H9 (cell line): ENCODE data around the gene ADAT3. TPM values are rescaled to one million over a fixed set of nuclear protein-coding genes. Genes with fewer than 3 reads are reported as not detected.

Experiments
- DNase-seq: peaks from one replicate; pipeline ENCODE4 v3.0.0-alpha.2; 2017
- H2AFZ ChIP-seq: one replicate; pipeline ENCODE4 v1.6.1; 2013; ENCODE audit warnings: mild to moderate bottlenecking, low read length, control low read depth, moderate library complexity
- H2AK5ac ChIP-seq: 2 replicates; pipeline ENCODE4 v1.6.1; 2013; ENCODE audit warnings: low read length, control low read depth, mixed read lengths; ENCODE audit not compliant: insufficient read length
- H2BK120ac ChIP-seq: one replicate; pipeline ENCODE4 v1.6.1; 2013; ENCODE audit warnings: low read depth, mild to moderate bottlenecking, low read length, control low read depth, inconsistent platforms; ENCODE audit not compliant: poor library complexity, severe bottlenecking
- H2BK12ac ChIP-seq: 2 replicates; pipeline ENCODE4 v1.6.1; 2013; ENCODE audit warnings: low read length, control low read depth, mixed read lengths, low read depth; ENCODE audit not compliant: insufficient read length
- H2BK15ac ChIP-seq: 2 replicates; pipeline ENCODE4 v1.6.1; 2013; ENCODE audit warnings: low read depth, low read length, control low read depth
- H2BK20ac ChIP-seq: one replicate; pipeline ENCODE4 v1.6.1; 2013; ENCODE audit warnings: low read depth, mild to moderate bottlenecking, low read length, control low read depth, inconsistent platforms; ENCODE audit not compliant: poor library complexity, severe bottlenecking
- H2BK5ac ChIP-seq: 2 replicates; pipeline ENCODE4 v1.6.1; 2013; ENCODE audit warnings: low read length, control low read depth, mixed read lengths; ENCODE audit not compliant: insufficient read length
- H3K14ac ChIP-seq: 2 replicates; pipeline ENCODE4 v1.6.1; 2013; ENCODE audit warnings: low read length, control low read depth; ENCODE audit not compliant: insufficient read depth
- H3K18ac ChIP-seq: 2 replicates; pipeline ENCODE4 v1.6.1; 2013; ENCODE audit warnings: low read depth, mild to moderate bottlenecking, mixed read lengths, low read length, control low read depth; ENCODE audit not compliant: insufficient read length
- H3K23ac ChIP-seq: 2 replicates; pipeline ENCODE4 v1.6.1; 2013; ENCODE audit warnings: low read length, control low read depth, mixed read lengths, low read depth; ENCODE audit not compliant: insufficient read length
- H3K23me2 ChIP-seq: 2 replicates; pipeline ENCODE4 v1.6.1; 2013; ENCODE audit warnings: low read depth, mild to moderate bottlenecking, mixed read lengths, low read length, control low read depth; ENCODE audit not compliant: insufficient read length, poor library complexity, severe bottlenecking
- H3K27ac ChIP-seq: 2 replicates; pipeline ENCODE4 v1.5.1; 2013; ENCODE audit warnings: low read length, control low read depth, mixed read lengths, low read depth; ENCODE audit not compliant: insufficient read length
- H3K27me3 ChIP-seq: 2 replicates; pipeline ENCODE4 v1.6.1; 2013; ENCODE audit warnings: low read length, control low read depth, inconsistent platforms; ENCODE audit not compliant: insufficient read depth
- H3K4ac ChIP-seq: 2 replicates; pipeline ENCODE4 v1.6.1; 2013; ENCODE audit warnings: low read depth, mild to moderate bottlenecking, control low read depth, inconsistent platforms, low read length, moderate library complexity
- H3K4me1 ChIP-seq: 2 replicates; pipeline ENCODE4 v1.6.1; 2013; ENCODE audit warnings: low read length, control low read depth, inconsistent platforms; ENCODE audit not compliant: insufficient read depth
- H3K4me2 ChIP-seq: 2 replicates; pipeline ENCODE4 v1.6.1; 2013; ENCODE audit warnings: low read length, control low read depth, mixed read lengths; ENCODE audit not compliant: insufficient read length, insufficient read depth
- H3K56ac ChIP-seq: 2 replicates; pipeline ENCODE4 v1.6.1; 2013; ENCODE audit warnings: low read depth, mild to moderate bottlenecking, mixed read lengths, low read length, control low read depth; ENCODE audit not compliant: insufficient read length
- H3K79me1 ChIP-seq: 2 replicates; pipeline ENCODE4 v1.6.1; 2013; ENCODE audit warnings: low read depth, mild to moderate bottlenecking, moderate library complexity, low read length, control low read depth, inconsistent platforms; ENCODE audit not compliant: insufficient read depth, poor library complexity, severe bottlenecking
- H3K79me2 ChIP-seq: 2 replicates; pipeline ENCODE4 v1.6.1; 2013; ENCODE audit warnings: low read length, control low read depth, inconsistent platforms; ENCODE audit not compliant: insufficient read depth
- H3K9ac ChIP-seq: 2 replicates; pipeline ENCODE4 v1.6.1; 2013; ENCODE audit warnings: low read length, control low read depth, mixed read lengths; ENCODE audit not compliant: insufficient read length; ENCODE audit errors: extremely low read depth
- H3K9me3 ChIP-seq: one replicate; pipeline ENCODE4 v1.6.1; 2013; ENCODE audit warnings: low read depth, low read length, inconsistent platforms; ENCODE audit not compliant: control insufficient read depth
- H3T11ph ChIP-seq: one replicate; pipeline ENCODE4 v1.6.1; 2013; ENCODE audit warnings: mild to moderate bottlenecking, low read length, control low read depth, inconsistent platforms
- H4K20me1 ChIP-seq: one replicate; pipeline ENCODE4 v1.6.1; 2013; ENCODE audit not compliant: control insufficient read depth, insufficient read length, insufficient read depth
- H4K5ac ChIP-seq: 2 replicates; pipeline ENCODE4 v1.6.1; 2013; ENCODE audit warnings: low read depth, mild to moderate bottlenecking, mixed read lengths, low read length, control low read depth; ENCODE audit not compliant: insufficient read length
- H4K8ac ChIP-seq: replicated peaks from 2 replicates; pipeline ENCODE4 v1.6.1; 2013; ENCODE audit warnings: low read length, control low read depth, mixed read lengths, low read depth; ENCODE audit not compliant: insufficient read length
- H4K91ac ChIP-seq: 2 replicates; pipeline ENCODE4 v1.6.1; 2013; ENCODE audit warnings: low read depth, mild to moderate bottlenecking, moderate library complexity, mixed read lengths, low read length, control low read depth; ENCODE audit not compliant: insufficient read length
- H3K27ac Mint-ChIP-seq, 3 experiments: 2 replicates in 2 of 3; 3 replicates in 1 of 3; pipeline ENCODE4 v1.8.0; 2020 to 2021; ENCODE audit warnings: mixed read lengths in 3 of 3, mild to moderate bottlenecking in 1 of 3, moderate library complexity in 1 of 3
- H3K27me3 Mint-ChIP-seq: 2 replicates; pipeline ENCODE4 v1.8.0; 2021; ENCODE audit warnings: low read depth, mild to moderate bottlenecking, moderate library complexity, mixed read lengths
- H3K36me3 Mint-ChIP-seq, 3 experiments: 2 replicates in 2 of 3; 3 replicates in 1 of 3; pipeline ENCODE4 v1.8.0; 2020 to 2021; ENCODE audit warnings: low read depth in 3 of 3, mixed read lengths in 3 of 3; ENCODE audit not compliant: insufficient read depth in 1 of 3
- H3K4me1 Mint-ChIP-seq, 2 experiments: 2 replicates each; pipeline ENCODE4 v1.8.0; 2020; ENCODE audit warnings: mixed read lengths in 2 of 2
- H3K4me3 Mint-ChIP-seq, 2 experiments: 2 replicates in 1 of 2; 3 replicates in 1 of 2; pipeline ENCODE4 v1.8.0; 2020 to 2021; ENCODE audit warnings: mild to moderate bottlenecking in 2 of 2, mixed read lengths in 2 of 2, moderate library complexity in 1 of 2
- H3K9me3 Mint-ChIP-seq, 2 experiments: 2 replicates in 1 of 2; 3 replicates in 1 of 2; pipeline ENCODE4 v1.8.0; 2020; ENCODE audit warnings: mild to moderate bottlenecking in 2 of 2, mixed read lengths in 2 of 2, moderate library complexity in 1 of 2
- WGBS: extraction: QIAGEN DNeasy Blood & Tissue Kit; methylation state at CpG from one replicate; pipeline ENCODE4 v1.1.7; 2013; ENCODE audit warnings: missing lambda C conversion rate, low lambda C conversion rate, mixed read lengths; ENCODE audit not compliant: insufficient read length; ENCODE audit errors: extremely low coverage; 5-methylcytosine and 5-hydroxymethylcytosine counted together
- total RNA-seq: library from RNA; stranded (reverse); gene quantifications from 2 replicates; pipeline ENCODE4 v1.2.1, GENCODE V29; 2021
- TF ChIP-seq, protein P1 (sequence below): fragments of 200-600 bp; sonication (generic); conservative IDR thresholded peaks from 3 replicates; pipeline ENCODE4 v1.8.0; 2021; ENCODE audit warnings: antibody characterized with exemption, mild to moderate bottlenecking

Gene ADAT3
- total RNA-seq, 1 experiment from 2014 or later, result 12.2 TPM

DNA sequence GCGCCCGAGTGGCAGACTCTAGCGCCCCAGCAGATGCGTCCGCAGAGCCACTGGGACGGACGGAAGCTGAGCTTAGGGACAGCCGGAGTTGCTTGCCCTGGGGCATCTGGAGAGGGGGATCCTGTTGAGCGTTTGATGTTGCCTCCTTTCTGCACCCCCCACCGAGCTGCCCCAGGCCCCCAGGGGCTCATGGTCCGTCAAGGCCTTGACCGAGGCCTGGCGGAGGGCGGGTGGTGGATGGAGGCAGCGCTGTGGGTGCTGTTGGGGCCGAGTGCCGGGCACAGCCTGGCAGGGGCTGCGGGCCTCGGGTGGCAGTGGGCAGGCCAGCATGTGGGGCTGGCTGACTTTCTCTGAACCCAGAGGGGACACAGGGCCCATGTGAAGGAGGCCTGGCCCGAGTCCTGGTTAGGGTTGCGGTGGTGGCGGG, 38.5 kb downstream of the ADAT3 start:
- peak overlapping the region; percentile 91 to 96; a peak in 4 of 5 replicates for H3K4me3 Mint-ChIP-seq
- Histone ChIP-seq H3K79me1 (peaks cover 9% of the 10 kb centered on the region), H3K4ac (no peak overlapping the region), H3K9me3 (no peaks in the 10 kb centered on the region), H4K5ac (no peak overlapping the region), H3K4me1 (no peaks in the 10 kb centered on the region; the same call in 1 of the 2 replicates), H4K8ac (no peak overlapping the region), H3K27me3 (no peaks in the 10 kb centered on the region), H2BK20ac (no peak overlapping the region), H3K27ac (no peak overlapping the region), H3K79me2 (peaks cover 42% of the 10 kb centered on the region), H3K23ac (no peak overlapping the region), H3K4me2 (no peak overlapping the region), H2BK120ac (no peak overlapping the region), H3K18ac (no peak overlapping the region), H3K14ac (no peak overlapping the region; the same call in 1 of the 2 replicates), H3T11ph (no peak overlapping the region), H2AK5ac (no peak overlapping the region), H3K9ac (no peak overlapping the region), H3K56ac (no peak overlapping the region), H4K20me1 (no peaks in the 10 kb centered on the region), H4K91ac (no peak overlapping the region), H3K23me2 (peaks cover 9% of the 10 kb centered on the region), H2BK12ac (no peak overlapping the region), H2BK15ac (no peak overlapping the region), H2BK5ac (no peak overlapping the region), H2AFZ (no peak overlapping the region)
- no peak for DNase-seq
- H3K4me1 Mint-ChIP-seq, result peaks cover 20 to 28% of the 10 kb centered on the region in 2 experiments
- peak overlapping the region in 2 of 3 experiments; percentile 52 to 89; a peak in 1 of 7 replicates for H3K27ac Mint-ChIP-seq
- TF ChIP-seq, protein P1, sequence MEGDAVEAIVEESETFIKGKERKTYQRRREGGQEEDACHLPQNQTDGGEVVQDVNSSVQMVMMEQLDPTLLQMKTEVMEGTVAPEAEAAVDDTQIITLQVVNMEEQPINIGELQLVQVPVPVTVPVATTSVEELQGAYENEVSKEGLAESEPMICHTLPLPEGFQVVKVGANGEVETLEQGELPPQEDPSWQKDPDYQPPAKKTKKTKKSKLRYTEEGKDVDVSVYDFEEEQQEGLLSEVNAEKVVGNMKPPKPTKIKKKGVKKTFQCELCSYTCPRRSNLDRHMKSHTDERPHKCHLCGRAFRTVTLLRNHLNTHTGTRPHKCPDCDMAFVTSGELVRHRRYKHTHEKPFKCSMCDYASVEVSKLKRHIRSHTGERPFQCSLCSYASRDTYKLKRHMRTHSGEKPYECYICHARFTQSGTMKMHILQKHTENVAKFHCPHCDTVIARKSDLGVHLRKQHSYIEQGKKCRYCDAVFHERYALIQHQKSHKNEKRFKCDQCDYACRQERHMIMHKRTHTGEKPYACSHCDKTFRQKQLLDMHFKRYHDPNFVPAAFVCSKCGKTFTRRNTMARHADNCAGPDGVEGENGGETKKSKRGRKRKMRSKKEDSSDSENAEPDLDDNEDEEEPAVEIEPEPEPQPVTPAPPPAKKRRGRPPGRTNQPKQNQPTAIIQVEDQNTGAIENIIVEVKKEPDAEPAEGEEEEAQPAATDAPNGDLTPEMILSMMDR, result no peak
- no peaks in the 10 kb centered on the region for H3K9me3 Mint-ChIP-seq
- H3K27me3 Mint-ChIP-seq, result no peaks in the 10 kb centered on the region
- WGBS, result no CpG with 5 or more reads among the region's 22 CpGs
- H3K36me3 Mint-ChIP-seq, result peaks cover 0 to 2% (median under 1%) of the 10 kb centered on the region in 3 experiments; a peak in 2 of 7 replicates
